ENCODE data around the gene DDT.
"Not testable (repeated sequence)": the region's sequence is repeated elsewhere in the genome, so short reads cannot be mapped to it uniquely, and the experiment has no call there.

DDT gene

GRCh38 chr22:23921586-23922201 is 52.5 kb downstream of the DDT start:
- H3K4me1 ChIP-seq (ENCODE audit: control insufficient read depth, insufficient read depth, low read length); H3K9me3 ChIP-seq (ENCODE audit: control insufficient read depth, insufficient read depth, low read length); H3K4me3 ChIP-seq (ENCODE audit: low read length); H3K36me3 ChIP-seq (ENCODE audit: control insufficient read depth, insufficient read depth, low read length); DNase-seq (ENCODE audit: low read depth, low spot score); H3K27ac ChIP-seq (ENCODE audit: low read length); H3K27me3 ChIP-seq (ENCODE audit: control insufficient read depth, insufficient read depth, low read length): not testable (repeated sequence)
- WGBS (ENCODE audit: insufficient coverage, insufficient read length) = no CpG with 5 or more reads among the region's 13 CpGs
